Left renal pelvis (tissue), 4 donors: ENCODE results near the gene CCDC88A. TPM values are rescaled to one million over a fixed set of nuclear protein-coding genes. Genes with fewer than 3 reads are reported as not detected.

Source experiments
- DNase-seq, 4 donors: peaks; one replicate each; pipeline ENCODE4 v3.0.0-alpha.2; 2013; ENCODE audit warnings: low read depth in 4 of 4, low spot score in 3 of 4
- polyA plus RNA-seq, 4 donors: library from polyadenylated mRNA; unstranded; fragments of 120-200 nt; gene quantifications; one replicate each; pipeline ENCODE4 v1.2.1, GENCODE V29; 2013; ENCODE audit not compliant: insufficient read length in 4 of 4

Gene CCDC88A
- polyA plus RNA-seq, 4 donors: 66.5 to 80.8 (median 76.9) TPM

GRCh38 chr2:55428258-55428657 lies 8.6 kb upstream of the CCDC88A start:
- DNase-seq: no peak

DNA sequence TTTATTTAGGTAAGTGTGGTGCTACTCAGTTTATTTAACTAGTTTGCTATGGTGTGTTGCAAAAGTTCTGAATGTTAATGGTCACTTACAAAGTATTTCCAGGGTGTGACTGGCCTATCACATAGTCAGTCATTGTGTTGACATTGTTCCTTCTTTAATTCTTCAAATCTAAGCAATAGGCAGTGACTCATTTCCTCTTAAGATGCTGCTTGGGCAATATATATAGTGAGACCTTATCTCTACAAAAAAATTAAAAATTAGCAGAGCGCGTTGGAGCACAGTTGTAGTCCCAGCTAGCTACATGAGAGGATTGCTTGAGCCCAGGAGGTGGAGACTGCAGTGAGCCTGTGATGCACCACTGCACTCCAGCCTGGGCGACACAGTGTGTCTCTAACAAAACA lies 5.8 kb upstream of the CCDC88A start:
- DNase-seq: no peak

DNA sequence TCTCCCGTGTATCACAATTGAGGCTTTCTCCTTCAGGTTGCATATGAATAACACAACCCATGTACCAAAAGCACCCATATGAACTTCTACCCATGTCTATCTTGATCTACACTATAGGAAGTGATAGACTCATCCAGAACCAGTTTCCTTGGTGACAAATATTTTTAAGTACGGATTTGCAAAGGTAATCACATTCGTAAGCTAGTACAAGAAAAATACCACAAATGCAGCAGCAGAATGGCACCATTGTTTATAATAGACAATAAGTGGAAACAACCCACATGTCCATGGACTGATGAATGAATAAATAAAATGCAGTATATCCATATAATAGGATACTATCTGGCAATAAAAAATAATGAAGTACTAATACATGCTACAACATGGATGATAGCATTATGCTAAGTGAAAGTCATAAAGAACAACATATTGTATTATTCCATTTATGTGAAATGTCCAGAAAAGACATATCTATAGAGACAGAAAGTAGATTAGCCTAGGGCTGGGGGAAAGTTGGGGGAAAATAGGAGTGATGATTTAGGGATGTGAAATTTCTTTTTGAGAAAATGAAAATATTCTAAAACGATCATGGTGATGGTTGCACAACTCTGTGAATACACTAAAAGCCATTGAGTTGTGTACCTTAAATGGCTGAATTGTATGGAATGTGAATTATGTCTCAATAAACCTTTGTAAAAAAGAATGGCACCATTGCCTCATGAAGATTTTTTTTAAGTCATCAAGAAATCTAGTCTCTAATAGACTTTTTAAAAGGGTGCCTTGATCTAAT lies 3.4 kb upstream of the CCDC88A start:
- DNase-seq: no peak

- DNase-seq: no peak
Observed at GRCh38 chr2:55421326-55421725, 1.7 kb upstream of the CCDC88A start.

- DNase-seq: no peak
Observed at GRCh38 chr2:55420871-55421270, 1.2 kb upstream of the CCDC88A start.

DNA sequence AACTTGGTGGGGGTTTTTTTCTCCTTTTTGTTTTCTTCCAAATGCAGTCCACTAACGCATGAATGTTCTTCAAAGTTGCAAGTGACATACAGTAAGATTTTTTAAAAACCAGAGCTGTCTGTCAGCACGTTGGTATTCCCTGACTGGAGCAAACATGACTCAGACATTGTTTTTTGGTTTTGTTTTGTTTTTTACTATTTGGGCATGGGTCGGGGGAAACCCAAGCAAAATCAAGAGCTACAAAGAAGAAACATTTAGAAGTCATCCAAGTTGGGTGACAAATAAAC lies 726 bp upstream of the CCDC88A start:
- DNase-seq: no peak

GRCh38 chr2:55419233-55419678 lies 400 bp downstream of the CCDC88A start:
- no peak for DNase-seq

DNA sequence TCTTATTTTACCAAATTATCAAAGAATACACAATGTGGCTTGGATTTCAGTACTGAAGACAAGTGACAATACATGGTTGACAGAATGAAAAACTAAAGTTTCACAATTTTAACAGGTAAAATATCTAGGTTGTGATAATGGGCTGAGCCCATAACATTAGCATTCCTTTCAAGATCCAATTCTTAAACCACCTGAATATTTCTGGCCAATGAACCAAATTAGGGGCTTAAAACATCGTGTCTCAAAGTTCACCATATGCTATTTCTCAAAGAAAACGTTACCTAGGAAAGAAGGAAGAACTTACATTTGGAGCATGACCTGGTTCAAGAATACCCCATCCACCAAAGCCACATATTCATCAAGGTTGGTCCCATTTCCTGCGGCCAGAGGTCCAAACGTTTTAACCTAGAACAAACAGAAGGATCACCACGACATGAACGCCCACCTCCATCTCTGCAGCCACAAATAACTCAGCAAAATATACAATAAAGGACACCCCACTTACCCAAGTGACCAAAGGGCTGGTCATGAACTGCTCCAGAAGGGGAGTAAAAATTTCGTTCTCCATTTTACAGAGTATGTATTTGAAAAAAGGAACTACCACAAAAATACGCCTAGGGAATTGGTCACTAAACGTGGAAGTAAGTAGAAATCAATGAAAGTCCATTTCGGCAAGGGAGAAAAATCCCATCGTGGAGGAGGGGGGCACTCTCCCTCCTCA lies 984 bp downstream of the CCDC88A start:
- no peak for DNase-seq

- no peak for DNase-seq
Observed at GRCh38 chr2:55418072-55418471, 1.6 kb downstream of the CCDC88A start.

GRCh38 chr2:55416786-55417568 lies 2.7 kb downstream of the CCDC88A start:
- DNase-seq: no peak

DNA sequence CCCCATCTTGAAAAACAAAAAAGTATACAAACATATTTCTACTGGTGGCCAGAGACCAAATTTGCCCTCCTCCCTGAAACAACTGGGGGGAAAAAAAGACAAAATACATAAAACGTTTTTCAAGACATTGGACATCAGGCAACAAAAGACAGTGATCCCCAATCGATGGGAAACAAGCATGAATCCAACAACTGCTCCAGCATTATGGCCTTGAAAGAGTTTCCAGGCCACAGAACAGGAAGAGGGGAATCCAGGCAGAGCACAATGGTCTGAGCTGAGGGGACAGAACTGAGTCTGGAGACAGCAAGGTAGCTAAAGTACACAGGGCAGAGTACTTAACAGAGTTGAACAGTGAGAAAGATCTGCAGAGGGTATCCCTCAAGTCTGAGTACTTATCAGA lies 4.4 kb downstream of the CCDC88A start:
- no peak for DNase-seq

DNA sequence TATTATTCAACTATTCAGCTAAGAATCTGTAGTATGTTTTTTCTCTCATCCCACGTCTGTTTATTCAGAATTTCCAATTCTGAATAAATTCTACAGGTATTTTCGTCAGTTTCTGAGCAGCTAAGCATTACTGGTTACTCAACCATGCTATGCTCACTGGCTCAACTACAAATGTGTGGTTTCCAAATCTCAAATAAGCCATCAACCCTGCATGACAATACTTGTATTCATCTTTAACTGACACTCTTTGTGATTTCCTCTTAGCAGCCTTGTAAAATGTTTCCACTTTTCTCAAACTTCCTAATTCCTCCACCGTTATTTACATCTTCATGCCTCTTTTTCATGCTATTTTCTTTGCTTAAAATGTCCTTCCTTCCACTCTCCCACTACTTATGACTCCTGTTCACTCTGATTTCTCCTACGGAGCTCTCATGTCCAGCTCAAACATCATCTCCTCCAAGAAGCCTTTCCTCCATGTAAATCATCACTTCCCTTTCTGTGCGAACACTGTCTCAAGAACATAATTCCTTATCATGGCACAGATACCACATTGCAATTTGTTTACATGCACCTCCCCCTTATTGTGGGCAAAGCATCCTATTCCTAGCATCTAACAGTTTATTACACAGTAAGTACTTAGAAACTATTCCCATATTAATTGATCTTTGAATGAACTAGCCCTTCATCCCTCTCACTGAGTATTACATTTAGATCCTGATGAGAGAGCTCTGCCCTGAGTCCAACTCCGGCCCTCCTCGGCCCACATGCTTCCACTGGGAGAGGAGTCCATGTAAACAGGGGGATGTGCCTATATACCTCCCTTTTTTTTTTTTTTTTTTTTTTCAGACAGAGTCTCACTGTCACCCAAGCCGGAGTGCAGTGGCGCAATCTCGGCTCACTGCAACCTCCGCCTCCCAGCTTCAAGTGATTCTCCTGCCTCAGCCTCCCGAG lies 10.5 kb downstream of the CCDC88A start:
- DNase-seq: no peak

DNA sequence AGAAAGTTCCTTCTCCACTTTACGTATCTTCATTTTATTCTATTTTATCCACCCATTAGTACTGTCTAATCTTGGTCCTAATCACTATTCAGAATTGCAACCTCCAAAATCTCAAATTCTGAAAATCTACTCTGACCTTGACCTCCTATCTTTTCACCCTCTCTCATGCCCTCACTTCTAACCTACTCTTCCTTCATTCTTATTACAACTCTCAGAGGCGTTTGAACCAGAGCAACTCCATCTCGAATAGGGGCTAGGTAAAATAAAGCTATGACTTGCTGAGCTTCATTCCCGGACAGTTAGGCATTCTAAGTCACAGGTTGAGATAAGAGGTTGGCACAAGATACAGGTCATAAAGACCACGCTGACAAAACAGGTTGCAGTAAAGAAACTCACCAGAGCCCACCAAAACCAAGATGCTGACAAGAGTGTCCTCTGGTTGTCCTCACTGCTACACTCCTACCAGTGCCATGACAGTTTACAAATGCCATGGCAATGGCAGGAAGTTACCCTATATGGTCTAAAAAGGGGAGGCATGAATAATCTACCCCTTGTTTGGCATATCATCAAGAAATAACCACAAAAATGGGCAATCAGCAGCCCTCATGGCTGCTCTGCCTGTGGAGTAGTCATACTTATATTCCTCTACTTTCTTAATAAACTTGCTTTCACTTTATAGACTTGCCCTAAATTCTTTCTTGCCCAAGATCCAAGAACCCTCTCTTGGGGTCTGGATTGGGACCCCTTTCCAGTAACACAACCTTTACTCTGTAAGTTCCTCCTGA lies 11.4 kb downstream of the CCDC88A start:
- no peak for DNase-seq

GRCh38 chr2:55405116-55405515 lies 14.5 kb downstream of the CCDC88A start:
- no peak for DNase-seq

GRCh38 chr2:55403256-55403998 lies 16.2 kb downstream of the CCDC88A start:
- no peak for DNase-seq

DNA sequence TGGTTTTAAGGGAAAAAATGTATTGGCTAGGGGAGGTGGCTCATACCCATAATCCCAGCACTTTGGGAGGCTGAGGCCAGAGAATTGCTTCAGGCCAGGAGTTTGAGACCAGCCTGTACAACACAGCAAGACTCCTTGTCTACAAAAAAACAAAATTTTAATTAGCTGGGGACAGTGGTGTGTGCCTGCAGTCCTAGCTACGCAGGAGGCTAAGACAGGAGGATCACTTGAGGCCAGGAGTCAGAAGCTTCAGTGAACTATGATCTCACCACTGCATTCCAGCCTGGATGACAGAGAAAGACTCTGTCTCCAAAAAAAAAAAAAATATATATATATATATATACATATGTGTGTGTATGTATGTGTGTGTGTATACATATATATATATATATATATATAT lies 18.5 kb downstream of the CCDC88A start:
- no peak for DNase-seq

- no peak for DNase-seq
Observed at GRCh38 chr2:55400332-55400731, 19.3 kb downstream of the CCDC88A start.

DNA sequence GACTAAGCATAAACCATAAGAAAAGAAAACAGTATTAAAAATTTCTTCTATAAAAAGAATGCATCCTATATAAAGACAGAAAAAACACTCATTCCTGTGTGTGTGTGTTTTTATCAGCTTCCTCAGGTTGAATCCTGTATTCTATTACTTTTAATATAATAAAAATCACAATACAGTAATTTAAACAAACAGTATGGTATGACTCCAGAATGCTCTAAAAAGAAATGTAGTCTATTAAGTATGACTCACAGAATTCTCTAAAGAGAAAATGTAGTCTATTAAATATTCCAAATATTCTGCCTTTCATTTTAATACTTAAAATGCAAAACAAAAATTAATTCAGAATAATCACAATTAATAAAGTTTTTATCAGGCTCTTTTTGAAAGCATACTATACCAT lies 19.8 kb downstream of the CCDC88A start:
- DNase-seq: no peak
